C4-2B (cell line): ENCODE measurements around the gene APMAP.

Source experiments
- H3K27ac ChIP-seq: fragments of 450-650 bp; 2 replicates; pipeline ENCODE4 v1.5.1; 2017
- ZFX ChIP-seq: fragments of 450-650 bp; IDR thresholded peaks from 2 replicates; pipeline ENCODE4 v1.6.1; 2017
- TF ChIP-seq, protein P1 (sequence below): fragments of 450-650 bp; conservative IDR thresholded peaks from 2 replicates; pipeline ENCODE4 v1.5.1; 2017; ENCODE audit warnings: mild to moderate bottlenecking

The APMAP gene

DNA sequence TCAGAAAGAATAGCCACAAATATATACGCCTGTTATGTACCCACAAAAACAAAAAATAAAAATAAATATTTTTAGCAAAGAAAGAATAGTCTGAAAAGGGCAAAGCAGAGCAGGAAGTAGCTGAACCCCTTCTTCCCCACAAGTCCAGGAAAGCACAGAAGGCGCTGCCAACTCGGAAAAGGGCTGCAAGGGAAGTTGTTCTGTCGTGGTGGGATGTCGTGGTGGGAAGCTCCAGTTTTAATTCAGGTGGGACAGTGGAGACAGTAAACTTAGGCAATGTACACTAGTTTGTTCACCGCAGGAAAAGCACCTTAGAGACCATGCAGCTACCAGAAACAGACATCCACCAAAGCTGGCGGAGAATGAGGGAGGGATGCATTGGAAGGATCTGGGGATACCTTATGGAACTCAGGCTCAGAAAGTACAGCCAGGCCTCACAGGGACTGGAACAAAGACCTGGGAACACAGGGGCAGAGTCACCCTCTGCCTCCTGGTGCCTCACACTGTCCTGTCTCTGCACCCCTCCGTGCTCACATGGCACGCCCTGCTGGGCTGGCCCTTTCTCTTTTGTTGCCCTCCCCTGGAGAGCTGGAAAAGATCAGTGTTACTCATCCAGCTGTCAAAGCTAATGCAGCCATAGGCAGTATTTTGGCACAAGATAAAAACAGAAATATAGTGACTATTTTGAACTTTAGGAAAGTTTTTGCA, 3.3 kb upstream of the APMAP start:
- no peak overlapping the region for H3K27ac ChIP-seq
- no peak for TF ChIP-seq ZFX
- TF ChIP-seq, protein P1, sequence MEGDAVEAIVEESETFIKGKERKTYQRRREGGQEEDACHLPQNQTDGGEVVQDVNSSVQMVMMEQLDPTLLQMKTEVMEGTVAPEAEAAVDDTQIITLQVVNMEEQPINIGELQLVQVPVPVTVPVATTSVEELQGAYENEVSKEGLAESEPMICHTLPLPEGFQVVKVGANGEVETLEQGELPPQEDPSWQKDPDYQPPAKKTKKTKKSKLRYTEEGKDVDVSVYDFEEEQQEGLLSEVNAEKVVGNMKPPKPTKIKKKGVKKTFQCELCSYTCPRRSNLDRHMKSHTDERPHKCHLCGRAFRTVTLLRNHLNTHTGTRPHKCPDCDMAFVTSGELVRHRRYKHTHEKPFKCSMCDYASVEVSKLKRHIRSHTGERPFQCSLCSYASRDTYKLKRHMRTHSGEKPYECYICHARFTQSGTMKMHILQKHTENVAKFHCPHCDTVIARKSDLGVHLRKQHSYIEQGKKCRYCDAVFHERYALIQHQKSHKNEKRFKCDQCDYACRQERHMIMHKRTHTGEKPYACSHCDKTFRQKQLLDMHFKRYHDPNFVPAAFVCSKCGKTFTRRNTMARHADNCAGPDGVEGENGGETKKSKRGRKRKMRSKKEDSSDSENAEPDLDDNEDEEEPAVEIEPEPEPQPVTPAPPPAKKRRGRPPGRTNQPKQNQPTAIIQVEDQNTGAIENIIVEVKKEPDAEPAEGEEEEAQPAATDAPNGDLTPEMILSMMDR: no peak

DNA sequence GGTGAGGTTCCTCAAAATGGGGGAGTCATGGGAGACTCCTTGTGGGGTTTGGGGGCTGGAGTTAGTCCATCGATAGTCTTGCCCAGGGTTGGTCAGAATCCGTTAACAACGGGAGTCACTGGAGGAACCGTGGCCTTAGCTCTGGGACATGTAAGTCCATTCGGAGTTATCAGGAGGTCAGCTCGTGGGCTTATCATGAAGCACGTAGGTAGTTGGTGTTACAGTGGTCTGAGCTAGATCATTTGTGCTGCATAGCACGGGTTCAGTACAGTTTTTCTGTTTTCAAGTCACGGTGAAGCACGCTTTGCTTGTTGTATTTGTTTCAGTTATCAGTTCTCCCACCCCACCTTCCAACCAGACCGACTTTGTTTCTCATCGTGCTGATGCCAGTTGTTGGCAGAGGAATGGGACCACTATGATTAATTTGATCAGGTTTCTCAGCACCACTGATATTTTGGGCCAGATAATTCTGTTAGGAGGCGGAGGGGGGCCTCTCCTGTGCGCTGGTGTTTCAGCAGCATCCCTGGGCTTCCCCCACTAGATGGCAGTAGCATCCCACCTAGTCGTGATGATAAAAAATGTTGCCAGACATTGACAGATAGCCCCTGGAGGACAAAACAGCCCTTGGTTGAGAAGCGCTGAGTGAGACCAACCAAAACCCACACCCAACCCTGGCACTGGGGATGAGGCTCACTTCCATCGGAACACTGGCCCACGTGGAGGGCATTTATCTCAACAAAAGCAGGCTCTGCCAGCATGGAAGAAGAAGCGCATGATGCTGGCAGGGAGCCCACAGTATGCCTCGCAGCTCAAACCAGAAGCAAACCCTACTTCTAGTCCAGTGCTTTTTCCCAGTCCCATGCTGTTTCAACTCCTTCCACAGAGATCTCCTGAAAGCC, 2.2 kb upstream of the APMAP start:
- peak overlapping the region; percentile 48 for H3K27ac ChIP-seq
- no peak for TF ChIP-seq ZFX
- TF ChIP-seq, protein P1: peak; percentile 95

DNA sequence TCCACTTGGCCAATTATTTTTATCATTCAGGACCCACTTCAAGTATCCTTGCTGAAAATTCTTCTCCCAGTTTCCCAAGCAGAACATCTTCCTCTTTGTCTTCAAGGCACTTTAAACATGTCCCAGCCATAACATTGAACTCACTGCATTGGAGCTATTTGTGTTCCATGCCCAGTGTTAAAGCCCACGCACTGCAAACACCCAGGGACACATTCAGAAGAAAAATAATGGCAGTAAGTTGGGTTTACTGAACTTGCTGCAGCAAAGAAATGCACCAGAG, 1.6 kb upstream of the APMAP start:
- TF ChIP-seq ZFX: no peak
- H3K27ac ChIP-seq: peak overlapping the region; percentile 48

DNA sequence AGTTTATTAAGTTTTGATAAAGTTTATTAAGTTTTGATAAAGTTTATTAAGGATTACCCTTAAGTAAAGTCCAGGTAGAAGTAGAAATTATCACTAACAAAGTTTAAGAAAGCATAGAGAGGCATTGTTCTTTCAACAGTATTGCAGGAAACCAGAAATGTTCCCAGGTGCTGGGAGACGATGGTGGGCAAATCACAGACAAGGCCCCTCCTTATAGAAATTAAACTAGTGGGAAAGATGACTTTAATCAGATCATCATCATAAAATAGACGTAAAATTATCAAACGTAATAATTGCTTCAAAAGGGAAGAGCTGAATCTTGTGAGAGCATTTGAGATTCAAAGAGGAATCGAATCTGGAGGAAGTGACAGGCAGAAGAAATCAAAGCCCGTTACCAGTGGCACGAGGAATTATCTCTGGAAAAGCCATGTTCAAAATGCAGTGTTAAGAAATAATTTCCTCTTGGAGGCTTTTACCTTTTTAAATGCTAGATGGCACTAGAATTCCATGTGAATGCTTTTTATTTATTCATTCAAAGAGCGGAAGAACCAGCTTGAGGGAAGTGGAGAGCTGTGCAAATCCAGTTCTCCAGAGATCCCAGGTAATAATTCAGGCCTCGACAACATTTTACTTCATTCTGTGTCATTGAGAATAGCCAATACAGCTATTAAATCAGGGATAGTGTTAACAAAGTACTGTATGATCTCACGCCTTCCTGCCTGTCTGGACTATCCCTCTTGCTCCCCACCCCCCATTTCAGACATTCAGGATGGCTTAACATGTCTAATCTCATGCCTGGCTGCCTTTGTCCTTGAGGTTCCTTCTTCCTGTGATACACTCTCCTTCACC, 1.0 kb upstream of the APMAP start:
- TF ChIP-seq, protein P1: peak; percentile 72
- TF ChIP-seq ZFX: no peak
- peak overlapping the region; percentile 92 for H3K27ac ChIP-seq

DNA sequence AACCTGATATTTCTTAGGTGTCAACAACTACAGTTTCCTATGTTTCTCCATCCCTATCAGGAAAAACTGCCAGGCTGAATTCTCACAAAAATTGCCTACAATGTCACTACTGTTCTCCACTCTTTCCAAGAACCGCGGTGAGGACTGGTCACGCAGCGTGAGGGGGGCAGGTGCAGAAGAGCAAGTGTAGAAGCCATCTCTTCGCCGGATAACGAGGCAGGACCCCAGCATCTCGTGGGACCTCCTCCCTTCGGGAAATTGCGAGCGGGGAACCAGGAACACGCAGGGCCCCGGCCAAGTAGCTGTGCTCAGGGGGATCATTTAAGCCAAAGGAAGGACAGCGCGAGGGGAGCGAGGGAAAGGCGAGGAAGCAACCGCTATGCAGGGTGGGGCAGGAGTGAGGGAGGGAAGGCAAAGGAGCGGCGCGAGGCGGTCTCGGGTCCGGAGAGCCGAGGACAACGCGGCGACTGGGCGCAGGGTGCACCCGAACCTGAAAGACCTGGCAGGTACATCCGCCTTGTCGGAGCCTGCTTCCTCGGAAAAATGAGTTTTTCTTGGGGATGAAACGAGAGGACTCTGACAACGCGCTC, 559 bp downstream of the APMAP start:
- H3K27ac ChIP-seq: peak overlapping the region; percentile 92
- TF ChIP-seq ZFX: no peak
- TF ChIP-seq, protein P1: no peak

DNA sequence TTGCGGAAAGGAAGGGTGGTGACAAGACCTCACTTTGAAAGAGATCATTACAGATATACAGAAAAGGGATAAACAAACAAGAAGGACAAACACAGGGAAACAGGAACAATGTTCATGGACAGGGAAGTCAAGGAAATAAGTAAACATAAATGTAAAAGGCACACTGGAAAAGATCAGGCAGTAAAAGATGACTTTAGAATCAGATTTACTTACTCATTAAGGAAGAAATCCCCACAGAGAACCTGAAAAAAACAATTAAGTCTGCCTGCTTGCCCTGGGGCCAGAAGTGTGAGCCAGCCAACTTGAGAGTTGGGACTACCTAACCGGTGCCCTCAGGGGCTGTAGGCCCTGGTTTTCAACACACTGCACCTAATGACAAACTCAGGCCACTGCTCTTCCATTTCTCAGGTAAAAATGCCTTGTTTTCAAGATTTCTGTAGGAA, 1.7 kb downstream of the APMAP start:
- H3K27ac ChIP-seq: peak overlapping the region; percentile 92
- TF ChIP-seq ZFX: no peak
- TF ChIP-seq, protein P1: no peak

DNA sequence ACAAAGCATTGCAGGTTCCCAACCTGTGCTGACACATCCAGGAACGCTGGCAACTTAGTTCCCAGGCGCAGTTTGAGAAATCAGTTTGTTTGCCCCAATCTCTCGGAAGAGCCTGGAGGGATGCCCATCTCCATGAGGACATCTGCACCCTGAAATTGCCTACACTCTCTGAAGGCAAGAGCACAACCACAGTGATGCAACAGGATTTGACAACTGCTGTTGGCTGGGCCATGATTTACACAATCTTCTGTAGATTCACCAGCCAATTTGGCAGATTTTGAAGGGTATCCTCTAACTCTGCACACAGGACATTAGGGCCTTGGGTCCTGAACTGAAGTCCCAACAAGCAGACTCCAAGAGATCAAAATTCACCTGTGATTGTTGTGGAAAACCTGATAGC, 3.4 kb downstream of the APMAP start:
- no peak for TF ChIP-seq ZFX
- TF ChIP-seq, protein P1: no peak
- peak overlapping the region; percentile 63 for H3K27ac ChIP-seq
